ENCODE data around the gene SEPTIN1.

DNA sequence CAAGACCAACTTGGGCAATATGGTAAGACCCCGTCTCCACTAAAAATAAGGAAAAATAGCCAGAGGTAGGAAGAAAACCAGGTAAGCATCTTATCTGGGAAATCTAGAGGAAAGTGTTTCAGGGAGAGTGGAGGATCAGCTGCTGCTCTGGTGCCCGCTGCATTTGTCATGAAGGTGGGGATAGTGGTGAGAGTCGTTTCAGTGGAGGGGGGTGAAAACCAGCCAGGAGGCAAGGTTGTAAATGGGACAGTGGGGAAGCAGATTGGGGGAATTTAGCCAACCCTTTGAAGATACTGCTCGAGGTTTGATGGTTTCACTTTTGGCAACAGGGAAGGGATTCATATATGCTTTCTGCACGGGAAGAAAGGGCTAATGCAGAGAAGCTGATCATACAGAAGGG, 38.6 kb upstream of the SEPTIN1 start:
- TF ChIP-seq JUN (IDR thresholded peaks at IDR 0.05; ENCODE audit: borderline replicate concordance, insufficient read depth, insufficient read length, low read depth) (no peak), EZH2 (IDR thresholded peaks at IDR 0.05; ENCODE audit: borderline replicate concordance, low read depth, low read length, severe bottlenecking) (no peak), POLR2A (IDR thresholded peaks at IDR 0.05; ENCODE audit: low read depth, low read length) (no peak), POLR2AphosphoS5 (IDR thresholded peaks at IDR 0.05; ENCODE audit: insufficient read depth, low read depth, low read length) (no peak)
- TF ChIP-seq, protein P1, sequence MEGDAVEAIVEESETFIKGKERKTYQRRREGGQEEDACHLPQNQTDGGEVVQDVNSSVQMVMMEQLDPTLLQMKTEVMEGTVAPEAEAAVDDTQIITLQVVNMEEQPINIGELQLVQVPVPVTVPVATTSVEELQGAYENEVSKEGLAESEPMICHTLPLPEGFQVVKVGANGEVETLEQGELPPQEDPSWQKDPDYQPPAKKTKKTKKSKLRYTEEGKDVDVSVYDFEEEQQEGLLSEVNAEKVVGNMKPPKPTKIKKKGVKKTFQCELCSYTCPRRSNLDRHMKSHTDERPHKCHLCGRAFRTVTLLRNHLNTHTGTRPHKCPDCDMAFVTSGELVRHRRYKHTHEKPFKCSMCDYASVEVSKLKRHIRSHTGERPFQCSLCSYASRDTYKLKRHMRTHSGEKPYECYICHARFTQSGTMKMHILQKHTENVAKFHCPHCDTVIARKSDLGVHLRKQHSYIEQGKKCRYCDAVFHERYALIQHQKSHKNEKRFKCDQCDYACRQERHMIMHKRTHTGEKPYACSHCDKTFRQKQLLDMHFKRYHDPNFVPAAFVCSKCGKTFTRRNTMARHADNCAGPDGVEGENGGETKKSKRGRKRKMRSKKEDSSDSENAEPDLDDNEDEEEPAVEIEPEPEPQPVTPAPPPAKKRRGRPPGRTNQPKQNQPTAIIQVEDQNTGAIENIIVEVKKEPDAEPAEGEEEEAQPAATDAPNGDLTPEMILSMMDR (IDR thresholded peaks at IDR 0.05; ENCODE audit: extremely low read depth in 1 of 2, insufficient read depth in 1 of 2, low read depth in 1 of 2, low read length in 2 of 2), result no peak
- TF ChIP-seq, protein P2, sequence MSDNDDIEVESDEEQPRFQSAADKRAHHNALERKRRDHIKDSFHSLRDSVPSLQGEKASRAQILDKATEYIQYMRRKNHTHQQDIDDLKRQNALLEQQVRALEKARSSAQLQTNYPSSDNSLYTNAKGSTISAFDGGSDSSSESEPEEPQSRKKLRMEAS (IDR thresholded peaks at IDR 0.05; ENCODE audit: insufficient read depth, insufficient read length), result no peak

Data from endothelial cell of umbilical vein (primary cell).